GM04504 (cell line): ENCODE data around the gene XYLT2.
A peak's percentile ranks its signal among the peaks of the same experiment; 100 is the strongest.
"Not testable (repeated sequence)": the region's sequence is repeated elsewhere in the genome, so short reads cannot be mapped to it uniquely, and the experiment has no call there.

Source experiments
- DNase-seq: peaks from one replicate; pipeline ENCODE4 v3.0.0-alpha.2; 2012; ENCODE audit warnings: low read depth

XYLT2 gene

GRCh38 chr17:50319306-50320004, 26.5 kb upstream of the XYLT2 start:
- DNase-seq, result no peak

GRCh38 chr17:50322271-50322670, 23.7 kb upstream of the XYLT2 start:
- DNase-seq, result no peak

- no peak for DNase-seq
Observed at GRCh38 chr17:50323060-50323459, 22.9 kb upstream of the XYLT2 start.

- DNase-seq, result no peak
Observed at GRCh38 chr17:50325906-50326305, 20.0 kb upstream of the XYLT2 start.

GRCh38 chr17:50326831-50327364, 19.0 kb upstream of the XYLT2 start:
- DNase-seq, result no peak

GRCh38 chr17:50328363-50329325, 17.3 kb upstream of the XYLT2 start:
- DNase-seq, result no peak

GRCh38 chr17:50329716-50330115, 16.2 kb upstream of the XYLT2 start:
- DNase-seq, result no peak

GRCh38 chr17:50330151-50330775, 15.7 kb upstream of the XYLT2 start:
- no peak for DNase-seq

- DNase-seq, result peak; percentile 83
Observed at GRCh38 chr17:50331085-50331791, 14.7 kb upstream of the XYLT2 start.

GRCh38 chr17:50332196-50332595, 13.7 kb upstream of the XYLT2 start:
- no peak for DNase-seq

- not testable (repeated sequence) for DNase-seq
Observed at GRCh38 chr17:50333291-50334057, 12.5 kb upstream of the XYLT2 start.

- no peak for DNase-seq
Observed at GRCh38 chr17:50337956-50338355, 8.0 kb upstream of the XYLT2 start.

GRCh38 chr17:50338645-50339044, 7.3 kb upstream of the XYLT2 start:
- no peak for DNase-seq

- DNase-seq, result no peak
Observed at GRCh38 chr17:50339381-50339780, 6.5 kb upstream of the XYLT2 start.

GRCh38 chr17:50344731-50345365, 1.1 kb upstream of the XYLT2 start:
- no peak for DNase-seq

GRCh38 chr17:50346313-50347116, 589 bp downstream of the XYLT2 start:
- DNase-seq, result no peak

GRCh38 chr17:50347117-50347893, 1.4 kb downstream of the XYLT2 start:
- DNase-seq, result no peak

GRCh38 chr17:50347894-50348291, 2.0 kb downstream of the XYLT2 start:
- DNase-seq, result no peak
